BE2C (cell line): ENCODE measurements around the gene TRIM23. TPM values are rescaled to one million over a fixed set of nuclear protein-coding genes. Genes with fewer than 3 reads are reported as not detected.
A peak's percentile ranks its signal among the peaks of the same experiment; 100 is the strongest.

ENCODE experiments used
- DNase-seq: peaks from one replicate; pipeline ENCODE4 v3.0.0-alpha.2; 2020
- H3K27me3 ChIP-seq: fragments of 250-450 bp; sonication (Bioruptor Pico); 2 replicates; pipeline ENCODE4 v1.5.1; 2020; ENCODE audit warnings: mild to moderate bottlenecking
- H3K36me3 ChIP-seq: fragments of 250-450 bp; sonication (Bioruptor Pico); 2 replicates; pipeline ENCODE4 v1.5.1; 2020; ENCODE audit warnings: mild to moderate bottlenecking
- H3K4me1 ChIP-seq: fragments of 250-450 bp; sonication (Bioruptor Pico); 2 replicates; pipeline ENCODE4 v1.5.1; 2020
- H3K4me3 ChIP-seq: 2 replicates; pipeline ENCODE4 v1.5.1; 2011; ENCODE audit warnings: low read depth, low read length
- H3K9me3 ChIP-seq: fragments of 250-450 bp; sonication (Bioruptor Pico); 2 replicates; pipeline ENCODE4 v1.5.1; 2020
- CTCF ChIP-seq: IDR thresholded peaks from 2 replicates; pipeline ENCODE4 v1.5.1; 2012; ENCODE audit warnings: mild to moderate bottlenecking, low read depth, low read length
- polyA plus RNA-seq: library from polyadenylated mRNA; unstranded; fragments of >200 nt; gene quantifications from one replicate; pipeline ENCODE4 v1.2.1, GENCODE V29; 2012; ENCODE audit warnings: low read depth, missing spikeins; ENCODE audit not compliant: insufficient read length, insufficient read depth

TRIM23 gene
- polyA plus RNA-seq: 8.7 TPM

- TF ChIP-seq CTCF: 0 out of 2 replicates have a peak, but pooled peaks have one; percentile 10
- H3K4me3 ChIP-seq: peak within 1 kb of the TSS; percentile 78
- peak; percentile 93 for DNase-seq
- H3K9me3 ChIP-seq: no peaks in the 10 kb centered on the region
- H3K36me3 ChIP-seq: no peaks in the 10 kb centered on the region; the same call in 1 of the 2 replicates
- H3K27me3 ChIP-seq: no peaks in the 10 kb centered on the region
- H3K4me1 ChIP-seq: no peaks in the 10 kb centered on the region
Measured at GRCh38 chr5:65624025-65624570, at the start of gene TRIM23. TSS of gene TRIM23 (minus strand) at chr5:65624333. CDS start at chr5:65624274, 59 bp downstream.

GRCh38 chr5:65672796-65673195 lies 48.7 kb upstream of the TRIM23 start:
- Histone ChIP-seq H3K4me1 (no peaks in the 10 kb centered on the region), H3K36me3 (peaks cover 31% of the 10 kb centered on the region), H3K4me3 (no peak overlapping the region), H3K9me3 (no peaks in the 10 kb centered on the region), H3K27me3 (no peaks in the 10 kb centered on the region)
- no peak for TF ChIP-seq CTCF
- no peak for DNase-seq

GRCh38 chr5:65668696-65669095 lies 44.6 kb upstream of the TRIM23 start:
- DNase-seq: no peak
- Histone ChIP-seq H3K36me3 (peaks cover 16% of the 10 kb centered on the region), H3K27me3 (no peaks in the 10 kb centered on the region), H3K4me1 (no peaks in the 10 kb centered on the region), H3K4me3 (no peak overlapping the region), H3K9me3 (no peaks in the 10 kb centered on the region)
- no peak for TF ChIP-seq CTCF

- peak; percentile 7 for DNase-seq
- Histone ChIP-seq H3K36me3 (peaks cover 13% of the 10 kb centered on the region; the same call in 1 of the 2 replicates), H3K4me3 (no peak overlapping the region), H3K27me3 (no peaks in the 10 kb centered on the region), H3K9me3 (no peaks in the 10 kb centered on the region), H3K4me1 (no peaks in the 10 kb centered on the region)
- TF ChIP-seq CTCF: peak; percentile 54
Measured at GRCh38 chr5:65663804-65664521, 39.8 kb upstream of the TRIM23 start.

- no peaks in the 10 kb centered on the region for H3K27me3 ChIP-seq
- H3K4me1 ChIP-seq: no peaks in the 10 kb centered on the region
- H3K36me3 ChIP-seq: peaks cover 5% of the 10 kb centered on the region; the same call in 1 of the 2 replicates
- no peaks in the 10 kb centered on the region for H3K9me3 ChIP-seq
- no peak overlapping the region for H3K4me3 ChIP-seq
- TF ChIP-seq CTCF: no peak
- DNase-seq: no peak
Measured at GRCh38 chr5:65654713-65655112, 30.6 kb upstream of the TRIM23 start.

- Histone ChIP-seq H3K4me1 (no peaks in the 10 kb centered on the region), H3K9me3 (no peaks in the 10 kb centered on the region), H3K36me3 (peaks cover 5% of the 10 kb centered on the region; the same call in 1 of the 2 replicates), H3K4me3 (no peak overlapping the region), H3K27me3 (no peaks in the 10 kb centered on the region)
- no peak for TF ChIP-seq CTCF
- no peak for DNase-seq
Measured at GRCh38 chr5:65651144-65651543, 27.0 kb upstream of the TRIM23 start.
